Embryonic facial prominence (tissue), 1 donor: ENCODE data around the gene TCERG1L.
"Not testable (repeated sequence)": the region's sequence is repeated elsewhere in the genome, so short reads cannot be mapped to it uniquely, and the experiment has no call there.

ENCODE experiments used
- DNase-seq: peaks from one replicate; pipeline ENCODE4 v3.0.0-alpha.2; 2016; ENCODE audit errors: extremely low spot score

The TCERG1L gene

DNA sequence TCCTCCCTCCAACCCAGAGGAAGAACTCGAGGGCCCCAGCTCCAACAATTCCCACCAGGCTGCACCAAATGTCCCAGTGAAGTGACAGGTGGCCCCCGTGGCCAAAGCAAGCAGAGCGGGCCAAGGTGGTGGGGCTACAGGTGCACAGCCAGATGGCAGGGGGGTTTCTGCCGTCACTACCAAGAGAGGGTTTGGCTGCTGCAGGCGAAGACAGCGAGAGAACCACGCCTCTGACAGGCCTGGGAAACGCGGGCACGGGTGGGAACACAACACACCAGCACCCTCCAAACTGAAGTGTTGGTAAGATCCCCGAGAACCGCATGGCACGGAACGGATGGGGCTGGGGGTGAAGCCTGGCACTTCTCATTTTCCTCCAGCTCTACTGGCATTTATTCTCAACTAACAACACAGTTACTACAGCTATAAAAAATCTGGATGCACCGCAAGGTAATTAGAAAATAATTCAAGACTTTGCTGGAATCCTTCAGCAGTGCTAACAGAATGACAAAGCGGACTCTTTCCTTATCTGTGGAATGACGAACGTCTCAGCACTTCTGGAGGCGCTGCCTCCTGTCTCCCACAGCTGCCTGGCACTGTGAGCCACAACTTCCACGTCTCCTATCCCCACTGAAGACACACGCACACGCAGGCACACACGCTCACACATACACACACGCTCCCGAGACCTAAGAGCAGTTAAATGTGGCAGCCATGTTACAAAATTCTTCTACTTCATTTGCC, 167.9 kb downstream of the TCERG1L start:
- no peak for DNase-seq

DNA sequence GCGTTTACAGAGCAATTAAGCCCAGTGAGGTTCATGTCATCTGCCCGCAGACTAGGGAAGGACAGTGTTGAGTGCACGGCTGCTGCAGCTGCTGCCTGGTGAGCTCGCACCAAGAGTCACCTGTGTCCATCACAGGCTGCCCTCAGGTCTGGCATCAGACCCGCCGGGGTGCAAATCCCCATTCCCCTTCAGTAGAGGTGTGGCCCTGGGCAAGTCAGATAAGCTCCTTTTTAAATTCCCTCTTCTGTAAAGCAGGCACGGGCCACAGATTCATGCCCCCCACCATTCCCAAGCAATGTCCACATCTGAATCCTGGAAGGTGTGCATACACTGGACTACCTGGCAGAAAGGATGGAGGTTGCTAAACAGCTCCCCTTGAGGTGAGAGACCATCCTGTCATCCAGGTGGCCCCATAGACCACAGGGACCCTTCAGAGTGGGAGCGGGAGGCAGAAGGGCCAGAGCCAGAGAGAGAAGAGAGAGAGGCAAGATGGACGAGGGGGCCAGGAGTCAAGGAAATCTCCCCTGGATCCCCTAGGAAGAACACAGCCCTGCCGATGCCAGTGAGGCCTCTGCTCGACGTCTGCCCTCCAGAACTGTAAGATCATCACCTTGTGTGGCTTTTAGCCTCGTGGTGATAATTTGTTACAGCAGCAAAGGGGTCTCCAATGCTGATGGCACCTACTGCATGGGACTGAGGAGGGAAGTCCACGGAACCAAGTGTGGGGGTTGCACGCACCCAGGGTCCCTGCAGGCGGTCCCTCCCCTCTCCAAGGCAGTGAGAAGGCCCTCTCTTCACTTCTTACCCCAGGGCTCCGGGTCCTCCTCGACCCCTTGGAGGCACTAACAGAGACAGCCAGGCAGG, 168.8 kb downstream of the TCERG1L start:
- no peak for DNase-seq

DNA sequence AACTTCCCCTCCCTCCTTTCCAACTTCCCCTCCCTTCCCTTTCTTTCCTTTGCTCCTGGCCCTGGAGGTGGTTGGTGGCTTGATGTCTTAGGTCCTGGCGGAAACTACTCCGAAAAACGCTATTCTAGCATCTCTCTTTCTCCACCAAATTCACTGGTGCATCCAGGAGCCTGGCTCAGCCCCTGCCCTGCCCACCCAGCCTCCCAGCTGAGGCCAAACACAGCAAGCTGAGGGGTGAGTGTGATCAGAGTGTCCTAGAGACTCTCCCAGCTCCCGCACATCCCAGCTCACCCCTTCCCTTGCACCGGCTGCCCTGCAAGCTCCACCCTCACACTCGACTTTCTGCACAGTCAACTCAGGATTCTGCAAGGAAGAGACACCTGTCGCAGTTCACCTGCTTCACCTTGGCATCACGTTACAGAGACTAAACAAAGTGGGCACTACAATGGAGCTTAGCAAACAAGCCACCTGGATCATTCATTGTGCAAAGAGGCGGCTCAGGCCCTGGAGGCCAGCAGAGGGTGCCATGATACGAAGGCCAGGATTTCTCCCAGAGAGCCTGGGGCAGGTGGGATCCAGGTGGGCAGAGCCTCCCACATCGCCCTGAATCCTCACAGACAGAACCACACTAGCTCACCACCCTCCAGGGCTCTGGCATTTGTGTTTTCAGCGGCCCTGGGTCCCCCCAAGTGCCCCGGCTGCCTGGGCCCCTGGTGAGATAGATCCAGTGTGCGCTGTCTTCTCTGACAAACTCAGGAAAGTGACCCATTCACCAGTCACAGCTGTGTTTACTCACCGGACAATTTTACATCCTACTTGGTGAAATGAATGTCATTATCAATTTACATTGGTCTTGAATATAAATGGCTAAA, 169.6 kb downstream of the TCERG1L start:
- no peak for DNase-seq

DNA sequence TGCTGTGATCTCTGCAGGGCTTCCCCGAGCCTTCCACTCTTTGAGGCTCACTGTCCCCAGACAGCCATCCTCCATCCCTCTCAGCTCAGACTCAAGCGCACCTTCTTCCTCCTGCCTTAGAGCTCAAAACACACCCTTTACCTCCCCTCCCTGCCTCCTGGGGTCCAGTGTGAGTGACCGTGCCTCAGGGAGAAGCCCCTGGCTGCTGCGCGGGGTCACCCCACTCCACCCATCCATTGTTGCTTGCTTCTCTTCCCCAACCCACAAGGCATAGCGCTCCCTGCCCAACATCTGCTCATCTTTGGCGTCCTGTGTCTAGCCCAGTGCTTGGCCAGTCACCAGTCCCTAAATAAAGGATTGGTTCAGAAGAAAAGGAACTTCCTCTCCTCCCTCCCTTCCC, 170.3 kb downstream of the TCERG1L start:
- DNase-seq, result no peak

DNA sequence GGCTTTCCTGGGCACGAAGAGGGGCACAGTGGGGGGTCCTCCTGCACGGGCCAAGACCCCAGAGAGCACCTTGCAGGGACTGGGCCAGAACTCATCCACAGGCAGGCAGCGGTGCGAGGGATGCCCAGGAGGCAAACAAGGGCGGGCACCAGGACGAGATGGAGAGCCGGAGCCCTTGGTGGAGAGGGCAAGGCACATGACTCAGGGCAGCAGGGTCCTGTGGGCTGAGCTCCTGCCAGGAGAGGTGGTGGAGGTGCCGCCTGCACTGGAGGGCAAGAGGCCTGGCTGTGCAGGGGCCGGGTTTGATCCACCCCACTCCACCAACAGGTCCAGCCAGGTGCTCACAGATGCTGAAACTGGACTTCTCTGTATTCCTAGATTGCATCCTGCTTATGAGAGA, 170.9 kb downstream of the TCERG1L start:
- no peak for DNase-seq

DNA sequence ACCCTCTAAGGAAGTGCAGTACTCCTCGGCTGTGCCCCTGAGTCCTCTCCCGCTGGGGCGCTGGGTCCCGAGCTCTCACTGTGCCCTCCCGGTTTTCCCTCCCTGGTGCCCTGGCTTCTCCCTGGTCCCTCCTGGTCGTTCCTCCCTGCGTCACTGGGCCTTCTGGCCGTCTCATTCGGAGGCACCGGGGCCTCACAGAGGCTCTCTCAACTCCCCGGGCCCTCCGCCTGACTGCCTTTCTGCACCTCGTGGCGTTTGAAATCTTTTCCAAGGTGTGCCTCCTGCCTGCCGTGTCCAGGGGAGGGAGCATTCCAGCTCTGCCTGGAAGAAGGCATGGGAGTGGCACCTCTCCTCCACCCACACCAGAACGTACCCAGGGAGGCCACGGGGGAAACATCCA, 174.3 kb downstream of the TCERG1L start:
- DNase-seq, result no peak

DNA sequence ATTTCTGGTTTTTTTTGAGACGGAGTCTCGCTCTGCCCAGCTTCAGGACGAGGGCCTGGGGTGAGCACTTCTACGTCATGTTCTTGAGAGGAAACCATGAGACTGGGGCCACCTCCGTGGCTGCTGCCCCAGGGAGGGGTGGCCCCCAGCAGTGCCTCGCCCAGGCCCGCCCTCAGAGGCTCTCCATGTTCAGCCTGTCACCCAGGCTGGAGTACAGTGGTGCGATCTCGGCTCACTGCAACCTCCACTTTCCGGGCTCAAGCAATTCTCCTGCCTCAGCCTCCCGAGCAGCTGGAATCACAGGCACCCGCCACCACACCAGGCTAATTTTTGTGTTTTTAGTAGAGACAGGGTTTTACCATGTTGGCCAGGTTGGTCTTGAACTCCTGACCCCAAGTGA, 175.2 kb downstream of the TCERG1L start:
- not testable (repeated sequence) for DNase-seq

DNA sequence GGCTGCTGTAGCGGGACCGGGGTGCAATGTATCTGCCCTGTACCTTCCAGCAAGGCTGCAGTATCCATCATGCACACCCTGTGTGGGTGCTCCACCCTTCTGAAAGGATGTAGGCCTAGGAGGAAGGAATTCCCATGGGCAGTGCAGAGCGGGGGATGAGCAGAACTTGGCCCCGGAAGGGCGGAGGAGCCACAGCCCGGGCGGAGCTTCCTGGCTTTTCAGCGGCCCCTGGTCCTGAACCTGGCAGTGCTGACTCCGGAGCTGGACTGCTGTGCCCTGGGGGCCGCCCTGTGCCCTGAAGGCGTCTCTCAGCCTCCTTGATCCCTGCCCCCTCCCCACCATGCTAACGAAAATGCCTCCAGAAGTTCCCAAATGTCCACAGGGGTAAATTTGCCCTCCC, 175.8 kb downstream of the TCERG1L start:
- DNase-seq, result no peak

DNA sequence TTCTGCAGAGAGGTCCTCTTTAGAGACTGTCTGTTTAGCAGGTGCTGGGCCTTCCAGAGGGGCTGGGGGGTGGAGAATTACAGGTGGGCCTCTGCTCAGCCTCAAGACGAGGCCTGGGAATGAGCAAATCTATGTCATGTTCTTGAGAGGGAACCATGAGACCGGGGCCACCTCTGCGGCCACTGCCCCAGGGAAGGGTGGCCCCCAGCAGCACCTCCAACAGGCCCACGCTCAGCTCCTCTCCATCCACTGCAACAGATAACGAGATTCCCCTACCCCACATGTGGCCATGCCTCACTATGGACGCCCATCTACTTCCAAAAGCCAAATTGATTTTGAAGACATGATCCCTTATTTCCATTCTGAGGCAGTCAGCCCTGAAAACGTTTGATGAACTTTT, 176.9 kb downstream of the TCERG1L start:
- no peak for DNase-seq

DNA sequence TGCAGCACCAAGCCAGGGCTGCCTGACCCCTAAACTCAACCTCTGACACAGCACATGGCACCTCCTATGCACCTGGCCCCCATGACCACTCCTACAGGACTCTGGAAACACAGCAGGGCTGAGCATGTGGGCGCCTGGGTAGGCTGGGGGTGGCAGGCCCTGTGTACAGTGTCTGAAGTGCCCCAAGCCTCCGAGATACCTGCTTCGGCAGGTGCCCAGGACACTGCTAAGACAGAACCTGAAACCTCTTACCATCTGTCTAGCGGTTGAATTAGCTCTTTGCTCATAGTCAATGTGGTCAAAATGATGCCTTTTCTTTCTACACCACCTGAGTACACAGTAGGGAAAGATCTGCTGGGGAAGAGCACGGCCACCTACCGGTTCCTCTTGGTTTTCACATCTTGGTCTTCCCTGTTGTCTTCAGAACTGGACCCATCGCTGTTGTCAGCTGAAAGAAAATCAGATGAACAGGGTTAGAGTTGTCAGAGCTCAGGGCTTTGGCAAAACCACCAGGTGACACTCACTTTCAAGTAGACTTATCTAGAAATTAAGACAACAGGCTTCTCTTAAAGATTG, 177.4 kb downstream of the TCERG1L start:
- no peak for DNase-seq

DNA sequence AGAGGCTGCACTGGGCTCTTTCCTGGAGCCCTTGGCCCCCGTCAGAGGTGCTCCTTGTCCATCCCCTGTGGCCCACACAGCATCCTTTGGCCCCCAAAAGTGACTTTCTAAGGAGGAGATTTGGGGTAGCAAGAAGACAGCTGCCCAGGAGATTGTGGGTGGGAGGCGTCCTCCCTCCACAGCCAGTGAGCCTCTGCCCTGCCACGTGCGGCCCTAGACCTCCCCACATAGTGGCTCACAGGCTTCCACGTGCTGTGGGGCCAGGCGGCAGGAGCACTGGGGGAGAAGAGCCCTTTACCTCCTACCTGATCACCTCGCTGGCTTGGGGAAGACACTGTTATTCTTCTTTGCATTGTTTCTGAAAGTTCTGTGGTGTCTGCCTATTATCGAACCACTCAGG, 178.8 kb downstream of the TCERG1L start:
- no peak for DNase-seq

DNA sequence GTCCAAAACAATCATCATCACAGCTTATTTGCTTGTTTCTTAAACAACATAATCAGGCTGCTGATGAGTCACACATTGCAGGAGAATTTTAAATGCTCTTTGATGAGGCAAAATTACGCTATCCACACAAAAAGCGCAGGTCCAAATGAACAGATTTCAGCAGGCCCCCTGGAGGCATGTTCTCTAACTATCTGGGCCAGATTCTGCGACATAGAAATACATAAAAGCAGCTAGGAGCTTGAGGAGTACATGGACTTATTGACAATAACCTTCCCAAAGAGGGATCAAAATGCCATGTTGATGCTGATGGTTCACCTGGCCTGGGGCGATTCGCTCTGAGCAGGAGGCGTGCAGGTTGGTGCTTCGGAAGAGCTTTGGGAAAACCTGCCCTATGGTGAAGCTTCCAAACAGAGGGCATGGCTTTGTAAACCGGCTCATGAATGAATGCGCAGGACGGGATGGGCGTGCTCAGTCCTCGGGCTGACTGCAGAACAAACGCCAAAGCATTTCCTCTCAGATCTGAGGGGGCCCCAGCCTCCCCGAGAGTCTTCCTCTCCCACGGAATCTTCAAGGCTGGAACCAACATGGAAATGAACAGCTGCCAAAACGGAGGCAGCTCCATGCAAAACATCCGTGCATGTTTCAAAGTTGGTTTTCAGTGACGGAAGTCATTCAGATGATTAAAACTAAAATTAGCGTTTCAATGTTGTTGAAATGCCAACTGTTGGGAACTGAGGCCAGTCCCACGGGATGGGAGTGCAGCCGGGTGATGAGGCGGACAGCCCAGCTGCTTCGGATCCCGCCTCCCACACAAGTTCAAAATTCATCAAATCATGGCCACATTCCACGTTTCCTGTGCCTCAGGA, 179.6 kb downstream of the TCERG1L start:
- no peak for DNase-seq

DNA sequence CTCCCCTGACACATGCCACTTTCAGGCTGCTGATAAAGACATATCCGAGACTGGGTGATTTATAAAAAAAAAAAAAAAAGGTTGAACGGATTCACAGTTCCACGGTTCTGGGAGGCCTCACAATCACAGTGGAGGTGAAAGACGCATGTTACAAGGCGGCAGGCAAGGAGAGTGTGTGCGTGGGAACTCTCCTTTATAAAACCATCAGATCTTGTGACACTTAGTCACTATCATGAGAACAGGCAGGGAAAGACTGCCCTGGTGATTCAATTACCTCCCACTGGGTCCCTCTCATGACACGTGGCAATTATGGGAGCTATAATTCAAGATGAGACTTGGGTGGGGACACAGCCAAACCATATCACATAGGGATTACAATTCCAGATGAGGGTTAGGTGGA, 181.5 kb downstream of the TCERG1L start:
- DNase-seq, result no peak

DNA sequence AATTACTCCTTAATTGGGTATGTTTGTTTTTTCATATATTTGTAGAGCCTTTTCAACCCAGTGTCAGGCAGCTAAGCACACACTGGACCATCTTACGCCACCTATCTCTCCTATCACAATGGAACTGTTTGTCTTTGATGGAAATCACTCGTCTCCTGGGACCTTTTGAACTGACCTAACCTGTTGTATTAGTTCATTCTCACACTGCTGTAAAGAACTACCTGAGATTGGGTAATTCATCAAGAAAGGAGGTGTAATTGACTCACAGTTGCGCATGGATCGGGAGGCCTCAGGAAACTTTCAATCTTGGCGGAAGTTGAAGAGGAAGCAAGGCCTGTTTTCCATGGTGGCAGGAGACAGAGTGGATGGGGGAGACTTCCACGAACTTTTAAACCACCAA, 182.0 kb downstream of the TCERG1L start:
- DNase-seq, result no peak

DNA sequence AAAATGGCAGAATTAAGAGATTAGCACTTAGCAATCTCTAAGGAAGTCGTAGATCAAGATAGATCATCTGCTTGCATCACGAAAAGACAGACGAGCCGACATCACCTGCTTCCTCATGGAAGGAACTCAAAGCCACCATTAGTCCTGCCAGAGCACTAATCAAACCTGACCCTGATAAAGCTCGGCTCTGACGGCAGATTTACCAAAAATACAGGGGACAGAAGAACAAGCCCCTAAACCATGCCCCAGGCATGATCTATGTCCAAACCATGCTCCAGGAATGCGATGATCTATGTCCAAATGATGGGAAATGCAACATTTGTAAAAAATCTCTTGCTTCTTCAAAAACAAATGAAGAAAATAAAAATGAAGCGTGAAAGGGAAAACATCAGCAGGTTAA, 182.8 kb downstream of the TCERG1L start:
- no peak for DNase-seq

DNA sequence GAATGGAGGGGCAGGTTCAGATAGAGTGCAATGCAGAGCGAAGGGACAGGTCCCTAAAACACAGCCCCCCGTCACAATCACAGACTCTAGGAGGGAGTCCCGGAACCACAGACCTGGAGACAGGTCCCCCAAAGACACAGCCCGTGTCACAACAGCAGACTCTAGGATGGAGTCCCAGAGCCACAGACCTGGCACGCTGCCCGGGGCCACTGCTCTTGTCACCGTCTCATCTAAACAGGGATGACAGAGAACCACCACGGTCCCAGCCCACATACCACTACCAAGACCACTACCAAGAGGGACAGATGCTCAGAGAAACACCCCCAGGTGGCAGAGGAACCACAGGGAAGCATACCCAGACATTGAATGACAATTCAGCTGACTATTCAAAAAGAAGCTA, 183.9 kb downstream of the TCERG1L start:
- DNase-seq, result no peak

DNA sequence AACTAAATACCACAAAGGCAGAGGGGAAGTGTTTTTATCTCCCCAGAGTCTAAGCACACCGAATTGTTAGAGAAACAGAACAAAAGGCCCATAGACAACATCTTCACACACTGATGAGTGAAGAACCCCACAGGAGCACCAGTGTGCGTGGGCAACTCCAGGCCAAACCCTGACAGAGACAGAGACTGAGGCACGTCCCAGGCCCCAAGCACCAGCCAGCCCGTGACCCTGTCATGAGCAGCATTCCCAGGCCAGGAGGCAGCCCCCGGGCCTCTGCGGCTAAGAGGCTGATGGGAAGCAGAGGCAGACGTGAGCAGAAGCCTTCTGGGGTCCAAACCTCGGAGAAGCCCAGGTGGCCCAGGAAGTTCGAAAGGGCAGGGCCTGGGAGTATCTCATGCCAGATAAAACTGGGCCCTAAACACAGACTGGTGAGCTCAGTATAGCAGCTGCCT, 184.4 kb downstream of the TCERG1L start:
- no peak for DNase-seq

DNA sequence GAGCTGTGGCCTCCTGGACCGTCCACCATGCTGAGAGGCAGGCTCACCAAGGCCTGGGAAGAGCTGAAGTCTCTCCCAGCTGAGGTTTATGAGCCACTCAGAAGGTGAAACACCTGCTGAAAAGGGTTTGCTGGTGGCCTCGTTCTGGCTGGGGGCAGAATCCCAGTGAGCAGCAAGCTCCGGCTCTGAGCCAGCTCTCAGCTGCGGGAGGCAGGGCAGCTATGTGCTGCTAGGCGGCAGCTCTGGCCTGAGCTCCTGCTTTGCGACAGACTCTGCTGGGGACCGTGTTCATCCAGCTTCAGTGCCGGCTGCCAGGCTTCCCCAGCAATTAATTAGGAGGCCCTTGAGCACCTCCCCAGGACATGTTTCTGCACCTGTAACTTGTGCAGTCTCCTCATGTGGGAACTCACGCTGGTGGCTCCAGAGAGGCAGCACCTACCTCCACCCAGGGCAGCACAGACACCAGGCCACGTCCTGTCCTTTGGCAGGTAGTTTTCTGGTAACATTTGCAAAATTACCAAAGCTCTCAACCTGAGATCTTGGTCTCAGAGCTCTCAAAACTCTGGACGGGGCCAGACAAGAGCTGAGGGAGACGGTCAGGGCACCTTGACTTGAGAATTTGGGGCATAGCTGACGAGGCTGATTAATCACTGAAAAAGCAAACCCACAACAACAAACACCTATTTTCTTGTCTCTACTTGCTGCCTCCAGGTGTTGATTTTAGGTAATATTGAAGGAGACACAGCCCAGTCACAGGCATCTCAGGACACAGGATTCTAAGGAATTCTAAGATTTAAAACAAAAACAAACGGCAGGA, 185.0 kb downstream of the TCERG1L start:
- DNase-seq, result no peak

DNA sequence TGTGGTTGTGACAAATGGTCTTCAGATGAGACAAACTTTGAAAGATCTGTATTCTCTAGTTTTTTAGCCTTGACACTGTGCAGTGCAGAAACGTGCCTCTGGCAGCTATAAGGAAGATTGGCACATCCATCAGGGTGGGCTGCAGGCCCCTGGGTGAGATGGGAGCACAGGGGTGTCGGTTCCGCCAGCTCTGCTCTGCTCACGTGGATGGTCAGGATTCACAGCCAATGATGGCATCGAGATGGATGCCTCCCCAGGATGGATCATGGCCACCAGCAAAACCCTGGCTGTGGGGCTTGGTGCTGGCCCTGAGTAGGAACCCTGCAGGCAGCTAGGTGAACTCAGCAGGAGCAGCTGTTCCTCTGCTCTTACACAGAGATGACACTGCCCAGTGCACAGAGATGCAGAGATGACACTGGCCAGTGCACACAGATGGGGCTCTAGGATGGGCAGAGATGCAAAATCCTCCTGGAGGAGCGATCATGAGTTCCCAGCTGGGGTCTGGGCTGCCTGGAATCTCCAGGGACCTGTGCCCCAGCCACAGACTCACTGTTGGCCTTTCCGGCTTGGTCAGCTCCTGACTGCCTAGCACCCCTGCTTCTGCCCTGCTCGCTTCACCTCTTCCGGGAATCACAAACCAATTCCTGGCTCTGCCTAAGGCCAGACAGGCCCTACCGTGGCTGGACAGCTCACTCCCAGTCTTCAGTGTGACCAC, 185.9 kb downstream of the TCERG1L start:
- DNase-seq, result no peak
